HG03342 (cell line): ENCODE data around the gene NPAS2.

Experiments
- ATAC-seq: cut with Tn5 transposase; IDR thresholded peaks from one replicate; pipeline ENCODE4 v1.9.1; 2021; ENCODE audit warnings: mild to moderate bottlenecking, moderate library complexity; ENCODE audit not compliant: unreplicated experiment

The NPAS2 gene

GRCh38 chr2:100983684-100984310, 163.9 kb downstream of the NPAS2 start:
- ATAC-seq, result no peak

GRCh38 chr2:100984892-100985307, 165.0 kb downstream of the NPAS2 start:
- peak; percentile 76 for ATAC-seq

GRCh38 chr2:100986157-100986556, 166.2 kb downstream of the NPAS2 start:
- ATAC-seq, result no peak

GRCh38 chr2:100987536-100987935, 167.6 kb downstream of the NPAS2 start:
- no peak for ATAC-seq

- ATAC-seq, result no peak
Measured at GRCh38 chr2:100987974-100988373, 168.0 kb downstream of the NPAS2 start.

GRCh38 chr2:100988630-100989417, 168.9 kb downstream of the NPAS2 start:
- ATAC-seq, result no peak

GRCh38 chr2:100989666-100990065, 169.7 kb downstream of the NPAS2 start:
- no peak for ATAC-seq

- no peak for ATAC-seq
Measured at GRCh38 chr2:100990166-100990565, 170.2 kb downstream of the NPAS2 start.

GRCh38 chr2:100990650-100991403, 170.9 kb downstream of the NPAS2 start:
- ATAC-seq, result no peak

- no peak for ATAC-seq
Measured at GRCh38 chr2:100991404-100991773, 171.4 kb downstream of the NPAS2 start.

GRCh38 chr2:100992262-100992661, 172.3 kb downstream of the NPAS2 start:
- no peak for ATAC-seq

- no peak for ATAC-seq
Measured at GRCh38 chr2:100993294-100993693, 173.4 kb downstream of the NPAS2 start.

- no peak for ATAC-seq
Measured at GRCh38 chr2:100995309-100996075, 175.6 kb downstream of the NPAS2 start.

- ATAC-seq, result no peak
Measured at GRCh38 chr2:100997509-100998234, 177.7 kb downstream of the NPAS2 start.

GRCh38 chr2:100998235-100998573, 178.3 kb downstream of the NPAS2 start:
- no peak for ATAC-seq

- no peak for ATAC-seq
Measured at GRCh38 chr2:100999995-101000394, 180.1 kb downstream of the NPAS2 start.

GRCh38 chr2:101001691-101002561, 182.0 kb downstream of the NPAS2 start, which contains the start of gene RPL31:
Gene RPL31 (plus strand): TSS chr2:101002289. CDS start chr2:101002702, 413 bp downstream.
- ATAC-seq, result peak; percentile 94

- no peak for ATAC-seq
Measured at GRCh38 chr2:101002562-101003277, 182.8 kb downstream of the NPAS2 start.

- ATAC-seq, result no peak
Measured at GRCh38 chr2:101003278-101003775, 183.4 kb downstream of the NPAS2 start.
